Tibial artery (tissue), 4 donors: ENCODE data around the gene MRPL46.
"Not testable (repeated sequence)": the region's sequence is repeated elsewhere in the genome, so short reads cannot be mapped to it uniquely, and the experiment has no call there.

ENCODE experiments used
- DNase-seq, 2 donors: peaks; one replicate each; pipeline ENCODE4 v3.0.0-alpha.2; 2019
- H3K27ac ChIP-seq, 2 donors: fragments of 200-600 bp; sonication (generic) in 1 of 2; 1 replicate in 1 of 2; 2 replicates in 1 of 2; pipeline ENCODE4 v1.5.1; 2018 to 2019; ENCODE audit warnings: mild to moderate bottlenecking in 1 of 2
- H3K27me3 ChIP-seq, 2 donors: fragments of 200-600 bp; sonication (generic) in 1 of 2; one replicate each; pipeline versions ENCODE4 v1.5.1 to v1.6.0; 2016 to 2019
- H3K36me3 ChIP-seq, 3 donors: fragments of 200-600 bp; sonication (generic) in 2 of 3; one replicate each; pipeline ENCODE4 v1.5.1; 2016 to 2019; ENCODE audit warnings: mild to moderate bottlenecking in 2 of 3
- H3K4me1 ChIP-seq, 4 donors: fragments of 200-600 bp; sonication (generic) in 2 of 4; 1 replicate in 3 of 4; 2 replicates in 1 of 4; pipeline ENCODE4 v1.5.1; 2016 to 2019
- H3K4me3 ChIP-seq, 2 donors: fragments of 200-600 bp; sonication (generic) in 1 of 2; 1 replicate in 1 of 2; 2 replicates in 1 of 2; pipeline ENCODE4 v1.5.1; 2018 to 2019; ENCODE audit warnings: mild to moderate bottlenecking in 2 of 2
- H3K9me3 ChIP-seq, 3 donors: fragments of 200-600 bp; sonication (generic) in 1 of 3; one replicate each; pipeline ENCODE4 v1.5.1; 2016 to 2019
- CTCF ChIP-seq, 2 experiments: fragments of 200-600 bp in 1 of 2; fragments of 450-650 bp in 1 of 2; IDR thresholded peaks; one replicate each; pipeline ENCODE4 v1.5.1; 2017 to 2019; ENCODE audit warnings: antibody characterized with exemption in 2 of 2, mild to moderate bottlenecking in 1 of 2, moderate library complexity in 1 of 2
- intact Hi-C: fragments of 100-400 bp; cut with DNase I; formaldehyde crosslinking; loops from one replicate; pipeline ENCODE4 v1.15.0; 2023; ENCODE audit warnings: low total_unique reads

The MRPL46 gene

GRCh38 chr15:88441076-88441730, 26.0 kb downstream of the MRPL46 start:
- Histone ChIP-seq H3K9me3 (peaks cover 0 to 13% (median 11%) of the 10 kb centered on the region in 3 donors), H3K27me3 (peaks cover 0 to 23% of the 10 kb centered on the region in 2 donors), H3K36me3 (no peaks in the 10 kb centered on the region), H3K4me3 (no peak overlapping the region), H3K4me1 (no peaks in the 10 kb centered on the region), H3K27ac (no peak overlapping the region)
- intact Hi-C loops = no loop called here
- no peak for TF ChIP-seq CTCF (IDR thresholded peaks at IDR 0.05)
- no peak for DNase-seq

- Histone ChIP-seq H3K4me3 (no peak overlapping the region), H3K9me3 (peaks cover 0 to 13% (median 11%) of the 10 kb centered on the region in 3 donors), H3K36me3 (no peaks in the 10 kb centered on the region), H3K4me1 (no peaks in the 10 kb centered on the region), H3K27me3 (peaks cover 0 to 23% of the 10 kb centered on the region in 2 donors), H3K27ac (no peak overlapping the region)
- TF ChIP-seq CTCF (IDR thresholded peaks at IDR 0.05) = no peak
- no peak for DNase-seq
- intact Hi-C loops = no loop called here
Measured at GRCh38 chr15:88440021-88440420, 27.2 kb downstream of the MRPL46 start.

GRCh38 chr15:88438181-88438580, 29.0 kb downstream of the MRPL46 start:
- intact Hi-C loops = no loop called here
- no peak for DNase-seq
- no peak overlapping the region for H3K4me3 ChIP-seq
- no peak overlapping the region for H3K27ac ChIP-seq
- no peaks in the 10 kb centered on the region for H3K36me3 ChIP-seq
- no peak for TF ChIP-seq CTCF (IDR thresholded peaks at IDR 0.05)
- peaks cover 0 to 23% of the 10 kb centered on the region in 2 donors for H3K27me3 ChIP-seq
- no peaks in the 10 kb centered on the region for H3K4me1 ChIP-seq
- peaks cover 0 to 5% (median 4%) of the 10 kb centered on the region in 3 donors for H3K9me3 ChIP-seq

GRCh38 chr15:88434106-88434505, 33.1 kb downstream of the MRPL46 start:
- H3K27me3 ChIP-seq = peaks cover 0 to 16% of the 10 kb centered on the region in 2 donors
- H3K36me3 ChIP-seq, H3K4me1 ChIP-seq, intact Hi-C loops, DNase-seq, H3K27ac ChIP-seq, H3K9me3 ChIP-seq, H3K4me3 ChIP-seq: not testable (repeated sequence)

- H3K4me3 ChIP-seq = no peak overlapping the region
- no peak for DNase-seq
- no peaks in the 10 kb centered on the region for H3K4me1 ChIP-seq
- peaks cover 0 to 8% of the 10 kb centered on the region in 2 donors for H3K27me3 ChIP-seq
- H3K9me3 ChIP-seq = no peaks in the 10 kb centered on the region
- no peaks in the 10 kb centered on the region for H3K36me3 ChIP-seq
- intact Hi-C loops = no loop called here
- no peak for TF ChIP-seq CTCF (IDR thresholded peaks at IDR 0.05)
- H3K27ac ChIP-seq = no peak overlapping the region
Measured at GRCh38 chr15:88433046-88433685, 34.0 kb downstream of the MRPL46 start.

- TF ChIP-seq CTCF (IDR thresholded peaks at IDR 0.05) = no peak
- no peak overlapping the region for H3K4me3 ChIP-seq
Measured at GRCh38 chr15:88431441-88431840, 35.7 kb downstream of the MRPL46 start.

More at GRCh38 chr15:88431441-88431840, 35.7 kb downstream of the MRPL46 start:
- Histone ChIP-seq H3K27me3 (no peaks in the 10 kb centered on the region), H3K27ac (no peak overlapping the region), H3K4me1 (no peaks in the 10 kb centered on the region), H3K9me3 (no peaks in the 10 kb centered on the region), H3K36me3 (no peaks in the 10 kb centered on the region)
- no peak for DNase-seq
- intact Hi-C loops = no loop called here
